Measurements from ENCODE around the gene OR56A3.

GRCh38 chr11:5968394-5968793, 26.3 kb downstream of the OR56A3 start, which contains the start of gene OR56A5:
- no peak for TF ChIP-seq EZH2 (IDR thresholded peaks at IDR 0.05; ENCODE audit: borderline replicate concordance, low read length)
- no peak for TF ChIP-seq CTCF (IDR thresholded peaks at IDR 0.05; ENCODE audit: low read length)
